Endothelial cell (in vitro differentiated cells): ENCODE measurements around the gene PLEKHA7. TPM values are rescaled to one million over a fixed set of nuclear protein-coding genes. Genes with fewer than 3 reads are reported as not detected.
"Not testable (repeated sequence)": the region's sequence is repeated elsewhere in the genome, so short reads cannot be mapped to it uniquely, and the experiment has no call there.

Experiments used
- DNase-seq: peaks from one replicate; pipeline ENCODE4 v3.0.0; 2021; ENCODE audit warnings: low spot score
- H3K27ac Mint-ChIP-seq: one replicate; pipeline ENCODE4 v1.8.0; 2021; ENCODE audit warnings: mixed read lengths, inconsistent platforms; ENCODE audit not compliant: unreplicated experiment
- H3K27me3 Mint-ChIP-seq: one replicate; pipeline ENCODE4 v1.8.0; 2021; ENCODE audit warnings: mild to moderate bottlenecking, moderate library complexity, mixed read lengths, inconsistent platforms; ENCODE audit not compliant: unreplicated experiment
- H3K36me3 Mint-ChIP-seq: one replicate; pipeline ENCODE4 v1.8.0; 2021; ENCODE audit warnings: mild to moderate bottlenecking, low read depth, mixed read lengths, inconsistent platforms; ENCODE audit not compliant: unreplicated experiment
- H3K4me1 Mint-ChIP-seq: one replicate; pipeline ENCODE4 v1.8.0; 2021; ENCODE audit warnings: mild to moderate bottlenecking, mixed read lengths, inconsistent platforms; ENCODE audit not compliant: unreplicated experiment
- H3K4me3 Mint-ChIP-seq: one replicate; pipeline ENCODE4 v1.8.0; 2021; ENCODE audit warnings: mild to moderate bottlenecking, mixed read lengths, inconsistent platforms; ENCODE audit not compliant: unreplicated experiment
- H3K9me3 Mint-ChIP-seq: one replicate; pipeline ENCODE4 v1.8.0; 2021; ENCODE audit warnings: mixed read lengths, inconsistent platforms; ENCODE audit not compliant: unreplicated experiment
- CTCF ChIP-seq: fragments of 200-600 bp; sonication (generic); IDR thresholded peaks from one replicate; pipeline ENCODE4 v1.5.0; 2021; ENCODE audit warnings: antibody characterized with exemption; ENCODE audit not compliant: unreplicated experiment
- total RNA-seq: library from RNA; stranded (reverse); fragmentation: NEBNext Ultra II Directional; extraction: Animal tissue kit (Norgen Biotek cat#: 25700); gene quantifications from one replicate; pipeline ENCODE4 v1.2.1, GENCODE V29; 2021; ENCODE audit not compliant: unreplicated experiment

The PLEKHA7 gene
- total RNA-seq, 1 donor from 2014 or later: 8.2 TPM

GRCh38 chr11:16905375-16905774 is 108.8 kb downstream of the PLEKHA7 start:
- Mint-ChIP-seq H3K27me3 (no peaks in the 10 kb centered on the region), H3K27ac (no peak overlapping the region), H3K36me3 (peaks cover 4% of the 10 kb centered on the region), H3K9me3 (peaks cover 5% of the 10 kb centered on the region), H3K4me3 (no peak overlapping the region), H3K4me1 (peaks cover 14% of the 10 kb centered on the region)
- DNase-seq: no peak
- TF ChIP-seq CTCF: no peak

- DNase-seq, H3K36me3 Mint-ChIP-seq, H3K27ac Mint-ChIP-seq, H3K27me3 Mint-ChIP-seq, H3K4me3 Mint-ChIP-seq, H3K9me3 Mint-ChIP-seq: not testable (repeated sequence)
- peaks cover 14% of the 10 kb centered on the region for H3K4me1 Mint-ChIP-seq
Measured at GRCh38 chr11:16904761-16905160, 109.5 kb downstream of the PLEKHA7 start.

- no peak overlapping the region for H3K4me3 Mint-ChIP-seq
- no peak for DNase-seq
- H3K9me3 Mint-ChIP-seq: peaks cover 5% of the 10 kb centered on the region
- H3K27me3 Mint-ChIP-seq: peaks cover 2% of the 10 kb centered on the region
- TF ChIP-seq CTCF: no peak
- peaks cover 4% of the 10 kb centered on the region for H3K36me3 Mint-ChIP-seq
- no peak overlapping the region for H3K27ac Mint-ChIP-seq
- H3K4me1 Mint-ChIP-seq: peaks cover 20% of the 10 kb centered on the region
Measured at GRCh38 chr11:16902781-16903378, 111.3 kb downstream of the PLEKHA7 start.

- no peak for DNase-seq
- H3K27me3 Mint-ChIP-seq: peaks cover 2% of the 10 kb centered on the region
- no peak overlapping the region for H3K27ac Mint-ChIP-seq
- H3K4me1 Mint-ChIP-seq: peaks cover 27% of the 10 kb centered on the region
- TF ChIP-seq CTCF: no peak
- peaks cover 4% of the 10 kb centered on the region for H3K36me3 Mint-ChIP-seq
- no peak overlapping the region for H3K4me3 Mint-ChIP-seq
- peaks cover 5% of the 10 kb centered on the region for H3K9me3 Mint-ChIP-seq
Measured at GRCh38 chr11:16902182-16902581, 112.0 kb downstream of the PLEKHA7 start.

GRCh38 chr11:16900491-16900890 is 113.7 kb downstream of the PLEKHA7 start:
- H3K27me3 Mint-ChIP-seq: peaks cover 9% of the 10 kb centered on the region
- no peaks in the 10 kb centered on the region for H3K36me3 Mint-ChIP-seq
- H3K27ac Mint-ChIP-seq: no peak overlapping the region
- peaks cover 39% of the 10 kb centered on the region for H3K4me1 Mint-ChIP-seq
- H3K9me3 Mint-ChIP-seq: no peaks in the 10 kb centered on the region
- no peak for TF ChIP-seq CTCF
- H3K4me3 Mint-ChIP-seq: no peak overlapping the region
- DNase-seq: no peak
